Neural progenitor cell (in vitro differentiated cells): Measurements from ENCODE around the gene DNAJC8.

Experiments
- EZH2 ChIP-seq: fragments of 200-600 bp; sonication (generic); IDR thresholded peaks from 2 replicates; pipeline ENCODE4 v1.6.1; 2017; ENCODE audit warnings: antibody characterized with exemption, mild to moderate bottlenecking, moderate library complexity
- EZH2phosphoT487 ChIP-seq: fragments of 200-600 bp; sonication (generic); IDR thresholded peaks from 2 replicates; pipeline ENCODE4 v1.6.1; 2017; ENCODE audit warnings: antibody characterized with exemption
- TF ChIP-seq, protein P1 (sequence below): fragments of 200-600 bp; sonication (generic); IDR thresholded peaks from 2 replicates; pipeline ENCODE4 v1.5.1; 2017; ENCODE audit warnings: antibody characterized with exemption, mild to moderate bottlenecking

GRCh38 chr1:28264897-28265296 lies 32.1 kb upstream of the DNAJC8 start:
- TF ChIP-seq, protein P1, sequence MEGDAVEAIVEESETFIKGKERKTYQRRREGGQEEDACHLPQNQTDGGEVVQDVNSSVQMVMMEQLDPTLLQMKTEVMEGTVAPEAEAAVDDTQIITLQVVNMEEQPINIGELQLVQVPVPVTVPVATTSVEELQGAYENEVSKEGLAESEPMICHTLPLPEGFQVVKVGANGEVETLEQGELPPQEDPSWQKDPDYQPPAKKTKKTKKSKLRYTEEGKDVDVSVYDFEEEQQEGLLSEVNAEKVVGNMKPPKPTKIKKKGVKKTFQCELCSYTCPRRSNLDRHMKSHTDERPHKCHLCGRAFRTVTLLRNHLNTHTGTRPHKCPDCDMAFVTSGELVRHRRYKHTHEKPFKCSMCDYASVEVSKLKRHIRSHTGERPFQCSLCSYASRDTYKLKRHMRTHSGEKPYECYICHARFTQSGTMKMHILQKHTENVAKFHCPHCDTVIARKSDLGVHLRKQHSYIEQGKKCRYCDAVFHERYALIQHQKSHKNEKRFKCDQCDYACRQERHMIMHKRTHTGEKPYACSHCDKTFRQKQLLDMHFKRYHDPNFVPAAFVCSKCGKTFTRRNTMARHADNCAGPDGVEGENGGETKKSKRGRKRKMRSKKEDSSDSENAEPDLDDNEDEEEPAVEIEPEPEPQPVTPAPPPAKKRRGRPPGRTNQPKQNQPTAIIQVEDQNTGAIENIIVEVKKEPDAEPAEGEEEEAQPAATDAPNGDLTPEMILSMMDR = no peak
- TF ChIP-seq EZH2 = no peak
- no peak for TF ChIP-seq EZH2phosphoT487
